Fibroblast of skin of abdomen (primary cell): ENCODE results near the gene SLC35F3.
A peak's percentile ranks its signal among the peaks of the same experiment; 100 is the strongest.

Experiments used
- DNase-seq: peaks from one replicate; pipeline ENCODE4 v3.0.0-alpha.2; 2013

SLC35F3 gene

DNA sequence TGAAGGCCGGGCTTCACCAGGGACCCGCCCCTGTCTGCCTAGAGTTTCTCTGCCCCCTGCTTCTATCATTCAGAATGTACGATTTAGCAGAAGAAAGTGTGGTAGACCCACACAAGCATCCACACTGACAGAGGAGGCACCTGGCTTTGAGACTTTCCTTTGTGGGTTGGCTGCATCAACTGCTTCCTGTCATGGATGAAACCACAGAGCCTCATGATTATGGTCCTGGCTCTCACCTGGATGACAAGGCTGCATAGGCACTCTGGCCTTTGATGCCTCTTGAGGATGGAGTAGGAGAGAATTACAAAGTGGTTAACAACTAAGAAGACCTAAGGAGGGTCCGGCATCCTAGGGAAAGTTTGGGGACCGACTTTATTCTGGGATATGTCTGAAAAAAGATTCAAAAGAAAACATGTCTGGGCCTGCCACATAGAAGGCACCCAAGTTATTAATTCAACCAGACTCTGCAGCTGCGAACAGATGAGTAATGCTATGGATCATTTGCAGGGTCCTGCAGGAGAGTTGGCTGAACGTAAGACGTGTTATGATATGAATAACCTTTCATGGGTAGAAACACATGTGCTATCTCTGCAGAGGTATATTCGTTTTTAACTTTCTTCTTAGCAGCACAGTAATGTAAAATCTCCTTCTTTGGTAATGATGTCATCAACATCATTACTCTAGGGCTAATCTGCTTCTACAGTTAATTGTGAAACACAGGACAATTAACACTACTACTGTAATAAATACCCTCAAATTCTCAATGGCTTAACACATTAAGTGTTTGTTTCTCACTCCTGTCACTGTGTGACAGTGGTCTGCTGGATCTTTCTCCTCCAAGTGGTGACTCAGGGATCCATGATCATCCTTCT lies 136.2 kb downstream of the SLC35F3 start:
- DNase-seq, result no peak

DNA sequence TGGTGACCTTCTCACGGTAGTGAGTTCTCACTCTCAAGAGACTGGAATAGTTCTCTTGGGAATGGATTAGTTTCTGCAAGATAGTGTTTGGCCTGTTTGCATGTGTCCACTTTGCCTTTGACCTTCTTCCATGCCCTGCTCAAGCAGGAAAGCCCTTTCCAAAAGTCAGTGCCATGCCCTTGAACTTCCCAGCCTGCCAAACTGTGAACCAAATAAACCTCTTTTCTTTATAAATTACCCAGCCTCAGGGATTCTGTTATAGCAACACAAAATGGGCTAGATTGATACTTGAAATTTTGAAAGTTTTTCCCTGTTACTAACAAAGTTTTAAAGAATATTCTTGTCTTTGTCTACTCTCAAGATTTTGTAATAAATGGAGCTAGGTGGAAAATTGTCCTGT lies 139.6 kb downstream of the SLC35F3 start:
- DNase-seq, result no peak

DNA sequence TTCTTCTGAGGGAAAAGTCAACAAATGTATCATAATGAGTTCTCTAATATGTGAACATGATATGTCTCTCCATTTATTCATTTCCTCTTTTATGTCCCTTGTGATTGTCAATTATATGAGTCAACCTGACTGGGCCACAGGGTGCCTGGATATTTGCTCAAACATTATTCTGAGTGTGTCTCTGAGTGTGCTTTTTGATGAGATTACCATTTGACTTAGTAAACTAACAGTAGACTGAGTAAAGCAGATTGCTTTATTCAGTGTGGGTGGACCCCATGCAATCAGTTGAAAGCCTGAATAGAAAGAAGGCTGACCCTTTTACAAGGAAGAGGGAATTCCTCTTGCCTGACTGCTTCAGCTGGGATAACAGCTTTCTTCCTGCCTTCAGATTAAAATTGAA lies 142.6 kb downstream of the SLC35F3 start:
- no peak for DNase-seq

DNA sequence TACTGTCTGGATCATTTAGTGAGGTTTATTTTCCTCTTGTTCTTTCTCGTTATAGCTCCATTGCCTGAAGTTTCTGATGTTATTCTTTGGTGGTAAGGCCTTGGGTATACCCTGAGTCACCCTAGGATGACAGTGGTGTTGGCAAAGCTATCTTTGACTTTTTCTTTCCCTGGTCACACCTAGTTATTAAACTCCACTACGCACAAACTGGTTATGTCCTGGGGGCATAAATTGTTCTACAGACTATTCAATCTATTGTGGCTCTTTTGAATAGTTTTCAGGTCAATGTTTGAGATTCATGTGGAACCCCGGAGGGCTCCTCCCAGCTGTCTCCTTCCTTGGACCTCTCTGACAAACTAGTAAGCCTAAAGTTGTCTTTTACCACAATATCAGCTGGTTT lies 157.7 kb downstream of the SLC35F3 start:
- no peak for DNase-seq

DNA sequence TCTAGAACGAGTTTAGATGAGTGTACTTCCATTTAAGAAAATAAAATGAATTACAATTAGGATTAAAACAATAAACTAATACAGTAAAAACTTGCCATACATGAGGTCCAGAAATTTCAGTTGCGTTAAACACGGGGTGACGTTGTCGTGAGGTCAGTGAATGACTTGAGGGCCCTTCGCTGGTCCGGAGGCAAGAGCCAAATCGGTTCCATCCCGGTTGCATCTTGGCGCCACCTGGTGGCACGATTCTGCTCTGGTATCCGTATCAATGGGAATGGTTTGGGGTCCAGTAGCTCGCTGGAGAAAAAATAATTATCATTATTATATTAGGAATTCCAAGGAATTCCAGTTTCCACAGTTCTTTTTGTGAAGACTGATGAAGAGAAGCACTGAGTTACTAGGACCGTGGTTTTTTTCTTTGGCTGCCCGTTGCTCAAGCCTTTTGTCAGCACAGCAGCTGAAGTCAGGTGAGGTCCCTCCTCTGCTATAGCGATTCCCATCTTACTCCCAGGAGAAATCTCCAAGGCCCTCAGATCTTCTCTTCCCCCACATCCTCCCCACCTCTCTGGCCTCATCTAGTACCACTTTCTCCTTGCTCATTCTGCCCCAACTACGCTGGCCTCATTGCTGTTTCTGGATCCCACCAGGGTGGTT lies 161.4 kb downstream of the SLC35F3 start:
- DNase-seq, result peak; percentile 56

DNA sequence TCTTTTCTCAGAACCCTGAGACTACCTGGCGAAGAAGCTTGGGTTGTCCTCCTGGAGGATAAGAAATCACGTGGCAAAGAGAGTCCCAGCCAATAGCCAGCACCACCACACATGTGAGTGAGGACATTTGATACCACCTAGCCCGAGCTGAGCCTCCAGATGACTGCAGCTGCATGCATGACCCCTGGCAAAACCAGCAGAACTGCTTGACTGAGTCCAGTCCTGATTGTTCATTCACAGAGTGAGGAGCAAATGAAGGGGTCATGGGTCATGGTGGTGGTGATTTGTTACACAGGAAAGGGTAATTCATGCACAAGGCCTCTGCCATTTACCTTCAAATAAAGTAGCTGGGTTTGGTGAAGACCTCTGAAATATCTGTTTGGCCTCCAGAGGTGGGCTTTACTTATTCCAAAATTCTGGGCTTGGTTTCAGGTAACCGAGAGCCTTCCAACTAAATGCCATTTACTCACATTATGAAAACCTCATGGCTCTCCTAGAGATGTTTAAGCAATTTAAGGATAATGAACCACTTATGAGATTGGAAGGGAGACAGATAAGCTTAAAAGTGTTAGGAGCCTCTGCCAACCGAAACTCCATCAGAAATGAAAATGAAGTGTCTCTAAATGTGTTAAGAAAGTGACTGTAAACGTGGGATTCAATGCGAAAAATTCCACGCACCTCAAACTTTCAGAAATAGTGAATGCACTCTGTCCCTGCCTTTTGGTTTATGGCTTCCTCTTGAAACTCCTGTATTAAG lies 163.3 kb downstream of the SLC35F3 start:
- DNase-seq, result no peak

DNA sequence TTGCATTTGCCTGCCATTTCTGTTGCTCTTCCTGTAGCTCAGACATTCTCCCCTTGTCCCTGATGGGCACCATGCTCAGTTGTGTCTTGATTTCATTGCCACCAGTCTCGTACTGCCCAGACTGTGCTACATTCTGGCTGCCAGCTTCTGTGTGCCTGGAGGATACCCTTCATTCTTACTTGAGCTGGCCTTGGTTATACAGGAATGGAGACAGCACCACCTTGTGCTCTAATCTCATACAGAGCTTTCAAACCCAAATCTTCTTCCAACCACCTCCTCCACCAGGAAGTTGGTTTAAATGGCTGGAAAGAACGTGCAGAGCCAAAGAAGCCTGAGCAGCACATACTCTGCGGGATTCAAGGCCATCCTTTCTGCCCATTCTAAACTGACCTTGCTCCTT lies 165.3 kb downstream of the SLC35F3 start:
- no peak for DNase-seq

DNA sequence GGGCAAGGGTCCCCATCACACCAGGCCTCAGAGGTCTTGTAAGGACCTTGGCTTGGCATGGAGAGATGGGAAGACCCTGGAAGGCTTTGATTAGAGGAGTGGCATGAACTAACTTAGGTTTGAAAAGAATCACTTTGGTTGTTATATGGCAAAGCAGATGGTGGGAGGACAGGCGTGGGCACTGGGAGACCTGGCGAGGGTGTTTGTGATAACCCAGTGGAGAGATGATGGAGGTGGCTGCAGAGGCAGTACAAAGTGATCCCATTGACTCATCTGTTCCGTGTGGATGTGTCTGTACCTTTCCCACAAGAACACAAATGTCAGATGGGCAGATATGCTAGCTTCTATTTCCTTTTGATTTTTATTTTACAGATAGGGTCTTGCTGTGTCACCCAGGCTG lies 168.3 kb downstream of the SLC35F3 start:
- DNase-seq, result no peak

DNA sequence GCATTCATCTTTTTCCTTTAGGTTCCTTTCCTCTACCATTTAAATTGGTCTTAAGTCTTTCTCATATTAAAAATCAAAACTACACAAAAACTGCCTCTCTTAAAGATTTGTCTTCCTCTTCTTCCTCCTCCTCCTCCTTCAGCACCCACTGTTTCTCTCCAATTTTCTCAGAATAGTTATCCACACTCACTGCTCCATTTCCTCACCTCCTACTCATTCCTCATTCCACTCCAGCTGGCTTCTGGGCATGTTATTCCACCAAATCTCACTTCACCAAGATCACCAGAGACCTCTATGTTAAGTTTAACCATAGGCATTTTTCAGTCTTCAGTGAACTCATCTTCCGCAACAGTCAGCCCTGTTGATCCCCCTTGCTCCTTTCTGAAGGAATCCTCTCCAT lies 173.7 kb downstream of the SLC35F3 start:
- DNase-seq, result no peak

DNA sequence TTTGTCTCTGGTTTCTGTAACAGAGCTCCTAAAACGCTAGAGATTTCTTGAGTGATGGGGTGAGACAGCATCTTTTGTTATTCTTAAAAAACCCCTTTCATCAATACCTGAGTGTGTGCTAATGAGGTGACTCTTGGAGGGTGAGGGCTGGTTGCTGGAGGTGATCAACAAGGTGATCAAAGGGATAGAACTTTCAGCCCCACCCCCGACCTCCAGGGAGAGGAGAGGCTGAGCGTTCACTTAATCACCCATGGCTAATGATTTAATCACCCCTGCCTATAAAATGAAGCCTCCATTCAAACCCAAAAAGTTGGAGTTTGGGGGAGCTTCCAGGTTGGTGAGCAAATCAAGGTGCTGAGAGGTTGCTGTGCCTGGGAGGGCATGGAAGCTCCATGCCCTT lies 175.4 kb downstream of the SLC35F3 start:
- DNase-seq, result no peak

DNA sequence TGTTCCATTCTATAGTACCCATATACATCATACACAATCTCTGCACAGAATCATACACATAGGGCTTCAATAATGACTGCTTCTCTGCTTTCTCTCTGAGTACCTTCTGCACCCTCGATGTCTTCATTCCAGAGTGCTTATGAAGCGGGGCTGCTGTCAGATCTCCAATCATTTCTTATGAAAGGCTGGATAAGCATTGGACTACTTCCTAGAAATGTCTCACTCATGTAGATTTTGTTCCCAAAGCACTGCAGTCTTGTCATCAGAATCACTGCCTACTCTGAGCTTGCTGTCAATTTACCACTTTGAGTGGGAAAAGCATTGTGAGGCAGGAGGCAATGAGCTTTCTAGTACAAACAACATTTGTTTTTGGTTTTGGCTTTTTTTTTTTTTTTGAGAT lies 179.0 kb downstream of the SLC35F3 start:
- no peak for DNase-seq

DNA sequence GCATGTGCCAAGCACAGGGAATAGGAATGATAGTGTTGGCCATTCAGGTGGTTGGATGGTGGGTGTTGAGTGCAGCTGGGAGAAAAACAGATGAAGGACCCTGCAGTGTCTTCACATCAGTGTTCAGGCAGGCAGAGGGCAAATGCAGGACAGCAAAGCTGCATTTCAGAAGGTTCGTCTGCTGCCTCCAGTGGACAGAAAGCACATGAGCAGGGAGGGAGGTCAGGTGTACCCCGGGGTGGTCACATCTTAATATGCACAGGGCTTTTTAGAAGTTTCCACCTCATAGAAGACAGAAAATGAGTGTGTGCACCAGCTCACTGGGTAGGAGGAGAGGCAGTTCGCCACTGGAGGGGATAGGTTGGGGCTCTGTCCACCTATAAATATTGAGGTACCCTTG lies 184.9 kb downstream of the SLC35F3 start:
- DNase-seq, result no peak

DNA sequence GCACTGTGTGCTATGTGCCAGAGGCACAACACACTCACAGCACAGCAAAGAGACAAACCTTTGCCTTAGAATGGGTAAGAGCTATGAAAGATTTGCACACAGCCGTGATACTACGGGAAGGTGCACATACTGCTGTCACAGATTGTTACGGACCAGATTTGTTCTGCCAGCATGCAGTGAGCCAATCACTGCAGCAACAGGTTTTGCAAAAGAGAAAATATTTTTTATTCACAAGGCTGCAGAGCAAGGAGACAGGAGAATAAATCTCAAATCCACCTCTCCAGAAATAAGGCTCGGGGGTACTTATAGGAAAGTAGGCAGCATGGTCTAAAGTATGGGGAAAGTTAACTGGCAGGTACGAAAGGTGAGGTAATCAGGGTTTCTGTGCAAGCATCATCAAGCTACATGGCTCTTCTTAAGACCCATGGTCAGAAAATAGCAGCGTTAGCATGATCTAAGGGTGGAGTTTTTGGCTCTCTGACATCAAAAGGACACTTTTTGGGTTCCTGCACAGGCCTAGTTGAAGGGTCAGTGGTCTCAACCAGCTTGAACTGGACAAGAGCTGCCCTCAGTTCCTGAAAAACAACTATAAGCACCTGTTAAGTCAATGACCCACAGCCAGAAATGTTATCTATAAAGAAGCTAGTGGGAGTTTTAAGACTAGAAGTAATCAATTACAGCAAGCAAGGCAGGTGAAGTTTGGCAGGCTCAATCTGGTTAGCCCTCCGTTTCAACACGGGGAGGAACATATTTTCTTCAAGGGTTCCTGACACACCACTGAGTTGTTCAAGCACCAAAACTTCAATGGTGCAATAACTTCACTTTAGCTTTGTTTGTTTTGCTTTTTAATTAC lies 186.0 kb downstream of the SLC35F3 start:
- no peak for DNase-seq

DNA sequence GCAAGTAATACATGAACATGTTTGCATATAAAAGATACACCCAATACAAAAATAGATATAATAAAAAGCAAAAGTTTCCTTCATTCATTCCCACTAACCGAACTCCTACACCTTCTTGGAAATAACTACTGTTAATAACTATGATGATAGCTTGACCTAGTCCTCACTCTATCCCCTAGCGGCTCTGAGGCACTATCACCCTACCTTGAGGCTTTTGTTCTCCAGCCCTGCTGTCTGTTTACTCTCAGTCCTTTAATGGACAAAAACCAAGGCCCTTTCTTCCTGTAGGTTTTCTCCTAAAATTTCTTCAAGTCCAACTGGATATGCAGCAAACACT lies 186.6 kb downstream of the SLC35F3 start:
- DNase-seq, result no peak

DNA sequence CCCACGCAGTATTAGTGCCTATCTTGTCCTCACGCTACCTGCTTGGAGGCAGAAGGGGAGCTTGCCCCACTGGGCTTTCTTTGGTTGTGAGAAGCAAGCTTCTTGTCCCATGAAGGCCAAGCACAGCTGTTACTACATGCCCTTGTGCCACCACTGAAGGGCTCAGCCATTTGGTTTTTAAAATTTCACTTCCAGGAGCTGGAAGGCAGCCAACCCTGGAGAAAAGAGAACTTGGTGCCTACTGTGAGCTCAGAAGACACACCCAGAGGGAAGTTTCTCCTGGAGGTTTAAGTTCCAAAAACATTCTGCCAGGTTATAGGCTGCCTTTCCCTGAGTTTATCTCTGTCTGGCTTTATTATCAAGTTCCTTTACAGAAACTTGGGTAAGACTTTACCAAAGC lies 187.4 kb downstream of the SLC35F3 start:
- DNase-seq, result no peak

DNA sequence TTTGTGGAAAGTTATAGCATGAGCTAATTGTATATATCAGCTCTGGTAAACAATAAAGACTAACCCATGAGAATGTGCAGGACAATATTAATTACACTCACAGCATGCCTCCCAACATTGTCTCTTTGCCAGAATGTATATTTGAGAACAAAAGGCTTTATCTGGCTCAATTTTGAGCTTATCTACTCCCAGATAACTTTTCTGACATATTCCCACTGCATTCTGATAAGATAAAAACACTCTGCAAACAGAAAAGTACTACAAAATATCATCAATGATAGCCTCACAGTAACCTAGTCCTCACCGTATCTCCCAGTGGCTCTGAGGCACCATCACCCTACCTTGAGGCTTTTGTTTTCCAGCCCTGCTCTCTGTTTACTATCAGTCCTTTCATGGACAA lies 188.6 kb downstream of the SLC35F3 start:
- DNase-seq, result no peak

DNA sequence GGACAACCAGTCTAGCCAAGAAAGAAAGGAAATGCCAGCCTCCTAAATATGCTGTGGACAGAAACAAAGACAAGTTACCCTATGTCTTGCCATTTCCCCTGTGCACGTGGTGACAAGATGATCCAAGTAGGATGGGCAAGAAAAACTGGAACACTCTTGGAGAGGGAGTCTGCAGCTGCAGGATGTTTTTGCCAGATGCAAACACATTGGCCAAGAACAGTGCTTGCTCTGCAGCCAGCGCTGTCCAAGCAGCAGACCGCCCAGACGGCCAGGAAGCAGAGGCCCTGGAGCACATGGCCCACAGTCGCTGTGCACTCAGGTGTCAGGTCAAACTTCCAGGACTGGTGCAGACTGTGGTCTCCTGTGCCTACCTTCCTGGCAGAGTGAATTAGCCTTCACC lies 189.3 kb downstream of the SLC35F3 start:
- DNase-seq, result no peak

DNA sequence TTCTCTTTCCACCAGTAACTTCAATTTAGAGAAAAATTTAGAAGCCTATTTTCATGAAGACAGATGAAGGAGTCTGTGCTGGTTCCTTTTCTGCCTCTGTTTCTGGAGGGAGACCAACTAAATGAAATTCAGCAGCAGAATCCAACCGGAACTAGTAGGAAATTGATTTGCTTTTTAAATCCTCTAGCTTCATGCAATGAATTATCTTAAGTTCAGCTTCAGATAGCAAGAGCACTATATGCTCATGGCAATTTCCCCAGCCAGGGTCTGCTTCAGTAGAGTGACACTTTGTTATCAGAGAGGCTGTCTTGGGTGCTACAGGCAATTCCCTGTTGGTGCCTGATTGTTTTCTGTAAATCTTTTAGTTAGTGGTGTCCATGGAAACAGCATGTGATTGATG lies 189.7 kb downstream of the SLC35F3 start:
- DNase-seq, result no peak

DNA sequence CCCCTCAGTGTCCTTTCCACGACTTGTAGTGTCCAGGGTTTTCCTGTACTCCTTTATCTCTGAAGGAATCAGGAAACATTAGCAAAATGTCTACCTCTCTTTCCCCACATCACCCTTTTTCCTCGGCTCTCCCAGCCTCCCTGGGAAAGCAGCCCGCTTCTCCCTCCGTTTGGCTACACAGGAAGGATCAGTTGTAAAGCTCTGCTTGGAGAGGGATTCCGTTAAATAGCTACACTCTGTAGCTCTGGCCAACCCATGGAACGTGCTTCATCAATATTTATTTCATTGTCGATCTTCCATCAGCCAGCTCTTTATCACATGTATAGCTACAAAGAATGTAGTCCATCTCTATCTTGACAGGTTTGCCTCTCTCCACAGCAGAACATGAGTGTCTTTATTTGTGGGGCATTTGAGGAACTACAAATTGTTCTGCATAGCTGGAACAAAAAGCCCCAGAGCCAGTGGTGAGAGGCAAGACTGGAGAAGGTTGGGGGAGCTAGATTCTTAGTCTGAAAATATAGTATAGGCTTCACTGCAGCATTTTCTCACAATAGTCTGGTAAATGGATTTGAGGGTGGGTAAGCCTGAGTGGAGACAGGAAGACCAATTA lies 191.8 kb downstream of the SLC35F3 start:
- no peak for DNase-seq

DNA sequence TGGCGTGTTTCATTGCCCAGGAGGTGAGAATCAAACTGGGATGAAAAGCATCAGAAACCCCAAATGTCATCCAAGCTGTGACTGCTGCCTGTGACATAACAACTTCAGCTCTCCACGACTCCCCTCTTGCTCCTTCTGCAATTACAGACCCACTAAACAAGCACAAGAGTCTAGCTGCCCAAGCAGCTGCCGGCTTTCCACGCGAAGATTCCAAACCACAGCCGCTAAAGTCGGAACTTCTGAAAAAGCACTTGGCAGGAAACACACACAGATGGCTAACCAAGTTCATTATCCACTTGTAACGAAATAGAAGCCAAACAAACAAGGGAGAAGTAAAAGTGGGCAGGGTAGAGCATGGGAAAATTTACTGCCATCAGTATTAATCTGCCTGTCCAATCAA lies 198.1 kb downstream of the SLC35F3 start:
- no peak for DNase-seq

DNA sequence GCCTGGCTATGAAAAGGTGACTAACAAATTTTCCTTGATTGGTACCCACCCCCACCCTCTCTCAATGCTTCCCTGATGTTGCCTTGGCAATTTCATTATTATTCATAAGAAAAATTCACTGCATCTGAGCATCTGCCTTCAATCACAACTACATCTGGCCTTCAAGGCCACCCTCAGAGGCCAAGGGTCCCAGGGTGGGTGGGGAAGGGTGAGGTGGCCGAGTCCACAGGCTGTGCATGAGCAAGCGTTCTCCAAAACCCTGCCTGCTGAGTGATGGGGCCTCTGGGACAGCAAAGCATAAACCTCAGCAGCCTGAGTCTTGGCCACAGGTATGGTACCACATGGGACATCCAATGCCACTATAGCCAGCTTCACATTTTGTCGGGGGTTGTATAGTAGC lies 198.7 kb downstream of the SLC35F3 start:
- DNase-seq, result no peak

DNA sequence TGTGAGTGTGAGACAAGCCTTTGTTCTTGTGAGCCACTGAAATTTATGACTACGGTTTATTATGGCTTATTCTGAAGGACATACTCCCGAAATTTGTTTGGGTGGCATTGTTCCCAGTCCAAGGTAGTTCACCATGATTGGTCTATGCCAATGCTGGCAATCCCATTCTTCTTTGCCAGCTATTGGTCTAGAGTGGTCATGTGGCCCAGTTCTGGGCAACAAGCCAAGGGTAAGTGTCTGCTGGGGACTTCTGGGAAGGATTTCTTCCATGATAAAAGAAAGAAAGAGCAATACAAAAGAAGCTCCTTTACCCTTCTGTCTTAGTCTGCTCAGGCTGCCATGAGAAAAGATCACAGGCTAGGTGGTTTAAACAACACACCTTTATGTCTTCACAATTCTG lies 201.6 kb downstream of the SLC35F3 start:
- no peak for DNase-seq
